ENCODE results near the gene FBLN2. TPM values are rescaled to one million over a fixed set of nuclear protein-coding genes. Genes with fewer than 3 reads are reported as not detected.

The FBLN2 gene
- total RNA-seq, 4 donors from 2014 or later = 85.9 to 187 (median 117) TPM

- H3K4me1 ChIP-seq = peaks cover 0 to 9% (median 3%) of the 10 kb centered on the region in 3 donors
- H3K4me3 ChIP-seq = no peak overlapping the region
- no peak for ATAC-seq
- no peaks in the 10 kb centered on the region for H3K9me3 ChIP-seq
- H3K27me3 ChIP-seq = peaks cover 77% of the 10 kb centered on the region
- 60% methylated on average over 1 of the region's 3 CpGs; no CpG with 5 or more reads in 1 of the 2 donors for WGBS, 2 donors (ENCODE audit: low coverage in 1 of 2)
- H3K36me3 ChIP-seq = no peaks in the 10 kb centered on the region
- TF ChIP-seq CTCF (IDR thresholded peaks at IDR 0.05) = no peak
- no peak overlapping the region for H3K27ac ChIP-seq
These were observed 111.3 kb downstream of the FBLN2 start for GRCh38 chr3:13660042-13660874.

- Histone ChIP-seq H3K4me3 (no peak overlapping the region), H3K27ac (no peak overlapping the region), H3K9me3 (no peaks in the 10 kb centered on the region), H3K36me3 (no peaks in the 10 kb centered on the region), H3K4me1 (peaks cover 0 to 5% (median 3%) of the 10 kb centered on the region in 3 donors), H3K27me3 (peaks cover 77% of the 10 kb centered on the region)
- TF ChIP-seq EP300 (IDR thresholded peaks at IDR 0.05) (no peak), CTCF (IDR thresholded peaks at IDR 0.05) (no peak), POLR2A (IDR thresholded peaks at IDR 0.05) (no peak), POLR2AphosphoS5 (IDR thresholded peaks at IDR 0.05) (no peak)
- ATAC-seq = no peak
- WGBS, 2 donors (ENCODE audit: low coverage in 1 of 2) = 100% methylated on average over 1 to 3 of the region's 16 CpGs
These were observed 112.2 kb downstream of the FBLN2 start for GRCh38 chr3:13661121-13661520.

GRCh38 chr3:13662238-13662847 lies 113.4 kb downstream of the FBLN2 start:
- no peak for ATAC-seq
- 68 to 90% methylated on average over 3 to 20 of the region's 22 CpGs for WGBS, 2 donors (ENCODE audit: low coverage in 1 of 2)
- Histone ChIP-seq H3K4me1 (peaks cover 0 to 5% (median 3%) of the 10 kb centered on the region in 3 donors), H3K36me3 (no peaks in the 10 kb centered on the region), H3K27me3 (peaks cover 73% of the 10 kb centered on the region), H3K9me3 (no peaks in the 10 kb centered on the region), H3K4me3 (no peak overlapping the region), H3K27ac (no peak overlapping the region)
- TF ChIP-seq POLR2AphosphoS5 (IDR thresholded peaks at IDR 0.05) (no peak), CTCF (IDR thresholded peaks at IDR 0.05) (no peak), POLR2A (IDR thresholded peaks at IDR 0.05) (no peak), EP300 (IDR thresholded peaks at IDR 0.05) (no peak)

GRCh38 chr3:13663781-13664535 lies 115.0 kb downstream of the FBLN2 start:
- H3K9me3 ChIP-seq = no peaks in the 10 kb centered on the region
- no peaks in the 10 kb centered on the region for H3K36me3 ChIP-seq
- peaks cover 67% of the 10 kb centered on the region for H3K27me3 ChIP-seq
- no peak overlapping the region for H3K4me3 ChIP-seq
- H3K4me1 ChIP-seq = no peaks in the 10 kb centered on the region
- no peak overlapping the region for H3K27ac ChIP-seq
- ATAC-seq = no peak
- WGBS, 2 donors (ENCODE audit: low coverage in 1 of 2) = 69 to 82% methylated on average over 7 to 9 of the region's 16 CpGs
- TF ChIP-seq EP300 (IDR thresholded peaks at IDR 0.05) = no peak
- no peak for TF ChIP-seq POLR2AphosphoS5 (IDR thresholded peaks at IDR 0.05)
- TF ChIP-seq POLR2A (IDR thresholded peaks at IDR 0.05) = no peak
- TF ChIP-seq CTCF (IDR thresholded peaks at IDR 0.05) = no peak

Measured in gastroesophageal sphincter (tissue), 4 donors.